GM19372 (cell line): ENCODE results near the gene MYLK3.

Experiments
- ATAC-seq: cut with Tn5 transposase; IDR thresholded peaks from one replicate; pipeline ENCODE4 v1.9.1; 2021; ENCODE audit warnings: mild to moderate bottlenecking, low read depth, moderate library complexity; ENCODE audit not compliant: unreplicated experiment

The MYLK3 gene

DNA sequence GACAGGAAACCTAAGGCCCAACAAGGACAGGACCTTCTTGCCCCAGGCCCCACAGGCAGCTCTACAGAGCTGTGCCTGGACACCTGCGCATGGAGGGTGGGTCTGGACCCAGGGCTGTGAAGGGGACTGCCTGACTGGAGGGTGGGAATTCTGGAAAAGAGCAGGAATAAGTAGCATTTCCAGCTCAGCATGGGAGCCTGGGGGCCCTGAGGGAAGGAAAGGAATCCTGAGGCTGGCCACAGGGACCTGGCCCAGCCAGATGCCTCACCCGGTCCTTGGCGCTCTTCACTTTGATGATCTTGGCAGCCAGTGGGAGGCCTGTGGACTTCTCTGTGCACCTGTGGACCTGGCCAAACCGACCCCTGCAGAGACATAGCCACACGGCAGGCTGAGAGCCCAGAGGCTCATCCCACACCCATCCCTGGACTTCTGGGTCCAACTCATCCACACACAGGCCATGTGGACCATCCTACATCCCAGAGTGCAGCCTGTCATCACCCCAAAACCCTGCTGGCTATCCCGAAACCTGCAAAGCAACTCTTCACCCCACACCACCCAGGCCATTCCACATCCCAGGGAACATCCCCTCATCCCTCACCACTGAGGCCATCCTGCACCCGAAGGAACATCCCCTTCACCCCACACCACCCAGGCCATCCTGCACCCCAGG, 18.7 kb downstream of the MYLK3 start:
- no peak for ATAC-seq

DNA sequence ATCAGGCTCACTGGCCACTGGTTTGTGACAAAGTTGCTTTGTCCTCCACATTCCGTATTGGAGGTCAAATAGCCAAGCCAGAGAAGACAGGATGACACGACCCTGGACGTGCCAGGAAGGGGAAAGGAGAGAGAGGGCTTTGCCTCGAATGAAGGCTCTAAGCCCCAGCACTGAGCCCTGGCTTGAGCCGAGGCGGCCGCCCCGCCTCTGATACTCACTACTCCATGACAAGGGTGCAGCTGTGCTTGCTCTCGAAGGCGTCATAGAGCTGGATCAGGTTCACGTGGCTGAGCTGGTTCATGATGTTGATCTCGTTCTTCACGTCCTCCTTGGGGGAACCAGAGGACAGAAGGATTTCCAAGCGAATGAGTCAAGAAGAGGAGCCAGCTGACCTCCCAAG, 19.3 kb downstream of the MYLK3 start:
- ATAC-seq, result no peak

DNA sequence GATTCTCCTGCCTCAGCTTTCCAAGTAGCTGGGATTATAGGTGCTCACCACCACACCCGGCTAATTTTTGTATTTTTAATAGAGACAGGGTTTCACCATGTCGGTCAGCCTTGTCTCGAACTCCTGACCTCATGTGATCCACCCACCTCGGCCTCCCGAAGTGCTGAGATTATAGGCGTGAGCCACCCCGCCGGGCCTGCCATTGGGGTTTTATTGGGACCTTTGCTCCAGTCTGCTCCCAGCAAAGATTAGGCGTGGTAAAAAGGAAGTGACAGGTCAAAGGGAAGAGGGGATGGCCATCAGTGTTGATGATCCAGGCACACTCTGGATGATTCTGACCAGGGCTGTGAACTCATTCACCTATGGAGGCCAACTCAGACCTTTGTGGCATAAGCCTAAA, 20.5 kb downstream of the MYLK3 start:
- no peak for ATAC-seq

DNA sequence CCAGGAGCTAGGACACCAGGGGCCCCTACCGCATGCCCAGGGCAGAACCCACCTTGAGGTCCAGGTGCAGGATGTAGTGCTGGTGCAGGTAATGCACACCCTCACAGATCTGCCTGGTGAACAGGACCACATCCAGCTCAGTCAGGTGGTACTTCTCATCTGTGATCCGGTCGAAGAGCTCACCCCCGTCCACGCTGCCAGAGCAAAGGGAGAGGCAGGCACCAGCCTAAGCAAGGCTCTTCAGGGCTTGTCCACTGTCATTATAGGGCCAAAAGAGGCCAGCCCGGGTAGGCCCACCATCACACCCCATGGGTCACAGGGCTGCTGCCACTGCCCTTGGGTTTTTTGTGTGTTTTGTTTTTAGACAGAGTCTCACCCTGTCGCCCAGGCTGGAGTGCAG, 21.0 kb downstream of the MYLK3 start:
- no peak for ATAC-seq

DNA sequence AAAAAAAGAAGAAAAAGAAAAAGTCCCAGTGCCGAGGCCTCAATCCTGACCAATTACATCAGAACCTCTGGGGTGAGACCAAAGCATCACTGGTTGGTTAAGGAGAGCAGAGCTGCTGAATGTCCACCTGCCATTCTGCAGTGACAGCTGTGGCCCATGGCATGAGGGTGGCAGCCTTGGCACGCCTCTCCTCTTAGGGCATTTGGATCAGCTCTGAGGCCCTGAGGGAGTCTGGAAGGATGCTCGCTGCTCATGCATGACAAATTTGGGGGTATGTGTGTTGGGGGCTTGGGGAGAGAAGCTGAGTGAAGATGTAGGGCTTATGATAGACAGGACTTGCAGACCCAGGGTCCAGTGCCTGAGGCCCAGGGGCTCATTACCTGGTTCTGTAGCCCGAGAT, 26.3 kb downstream of the MYLK3 start:
- ATAC-seq, result no peak

DNA sequence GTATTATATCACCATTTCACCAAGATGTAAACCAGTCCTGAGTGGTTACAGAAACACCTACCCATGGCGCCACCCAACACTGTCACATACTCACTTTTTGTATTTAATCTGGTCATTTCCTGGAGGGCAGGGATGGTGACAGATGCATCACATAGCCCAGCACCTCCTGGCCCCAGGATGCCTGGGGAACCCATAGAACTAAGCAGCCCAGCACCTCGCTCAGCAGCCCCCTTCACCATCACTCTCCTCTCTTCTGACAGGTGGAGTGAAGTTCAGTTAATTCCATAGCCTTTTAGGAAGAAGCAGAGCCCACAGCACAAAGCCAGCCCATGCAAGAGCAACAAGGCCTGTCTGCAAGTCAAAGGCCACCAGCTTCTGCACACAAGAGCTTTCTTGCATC, 27.5 kb downstream of the MYLK3 start:
- no peak for ATAC-seq

DNA sequence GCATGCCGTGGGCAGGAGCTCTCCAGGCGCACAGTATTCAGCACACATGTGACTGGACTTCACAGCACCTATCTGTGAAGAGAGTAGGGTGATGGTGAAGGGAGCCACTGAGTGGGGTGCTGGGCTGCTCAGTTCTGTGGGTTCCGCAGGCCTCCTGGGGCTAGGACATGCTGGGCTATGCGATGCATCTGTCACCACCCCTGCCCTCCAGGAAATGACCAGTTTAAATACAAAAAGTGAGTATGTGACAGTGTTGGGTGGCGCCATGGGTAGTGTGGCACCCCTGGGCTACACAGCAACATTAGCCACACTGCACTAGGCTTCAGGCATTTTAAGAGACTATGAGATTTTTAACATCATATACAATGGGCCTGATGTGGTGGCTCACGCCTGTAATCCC, 28.6 kb downstream of the MYLK3 start:
- no peak for ATAC-seq

DNA sequence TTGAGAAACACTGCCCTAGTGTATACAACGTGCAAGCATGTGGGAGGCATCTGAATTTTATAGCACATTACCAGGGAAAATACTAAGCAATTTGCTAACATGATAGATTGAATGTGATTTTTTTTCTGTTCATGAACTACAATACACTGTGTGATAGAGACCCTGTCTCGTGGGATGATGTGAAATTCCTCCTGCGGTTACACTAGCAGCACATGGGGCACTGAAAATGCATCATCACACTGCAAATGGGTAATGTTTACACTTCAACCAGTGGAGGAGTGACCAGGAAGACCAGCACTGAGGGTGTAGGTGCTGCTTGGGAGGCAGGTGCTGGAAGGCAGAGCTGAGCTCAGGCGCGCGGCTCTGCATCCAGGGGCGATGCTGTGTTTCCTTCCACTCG, 29.9 kb downstream of the MYLK3 start:
- no peak for ATAC-seq

DNA sequence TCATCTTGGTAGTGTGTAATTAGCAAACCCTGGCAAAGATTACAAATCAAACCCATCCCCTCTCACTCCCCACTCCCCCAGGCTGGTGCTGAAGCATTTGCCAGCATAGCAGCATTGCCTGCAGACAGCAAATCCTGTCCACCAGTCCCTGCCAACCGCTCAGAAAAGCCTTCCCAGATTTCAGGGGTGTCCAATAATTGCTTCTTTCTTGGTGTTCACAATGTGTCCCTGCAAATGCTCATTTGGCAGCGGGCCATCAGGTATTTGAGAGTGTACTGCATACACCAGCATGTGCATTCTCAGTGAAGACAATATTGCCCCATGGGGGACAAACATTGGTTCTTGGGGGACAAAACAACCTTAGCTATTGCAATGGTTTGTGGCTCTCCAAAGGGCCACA, 30.5 kb downstream of the MYLK3 start:
- no peak for ATAC-seq

DNA sequence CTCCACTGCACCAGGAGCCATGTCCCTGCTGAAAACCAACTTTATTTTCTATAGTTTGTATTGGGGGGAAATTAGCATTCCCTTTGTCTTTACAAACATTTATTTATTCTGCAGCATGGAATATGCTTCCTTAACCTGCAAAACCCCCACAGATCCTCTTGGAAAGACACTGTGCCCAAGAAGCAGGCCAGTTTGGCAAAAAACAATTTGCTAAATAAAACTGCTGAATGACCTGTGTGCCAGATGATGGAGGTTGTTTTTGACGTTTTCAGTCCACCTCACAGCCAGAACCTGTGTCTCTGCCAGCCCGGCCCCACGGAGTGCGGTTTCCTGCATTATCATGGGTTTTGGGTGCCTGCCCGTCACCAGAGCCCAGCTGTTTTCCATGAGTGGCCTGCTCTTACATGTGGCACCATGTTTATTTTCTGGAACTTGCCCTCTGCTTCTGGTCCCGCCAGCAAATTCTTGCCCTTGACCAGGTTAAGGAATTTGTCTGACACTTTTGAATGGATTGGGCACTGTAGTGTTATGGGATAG, 32.3 kb downstream of the MYLK3 start:
- no peak for ATAC-seq

DNA sequence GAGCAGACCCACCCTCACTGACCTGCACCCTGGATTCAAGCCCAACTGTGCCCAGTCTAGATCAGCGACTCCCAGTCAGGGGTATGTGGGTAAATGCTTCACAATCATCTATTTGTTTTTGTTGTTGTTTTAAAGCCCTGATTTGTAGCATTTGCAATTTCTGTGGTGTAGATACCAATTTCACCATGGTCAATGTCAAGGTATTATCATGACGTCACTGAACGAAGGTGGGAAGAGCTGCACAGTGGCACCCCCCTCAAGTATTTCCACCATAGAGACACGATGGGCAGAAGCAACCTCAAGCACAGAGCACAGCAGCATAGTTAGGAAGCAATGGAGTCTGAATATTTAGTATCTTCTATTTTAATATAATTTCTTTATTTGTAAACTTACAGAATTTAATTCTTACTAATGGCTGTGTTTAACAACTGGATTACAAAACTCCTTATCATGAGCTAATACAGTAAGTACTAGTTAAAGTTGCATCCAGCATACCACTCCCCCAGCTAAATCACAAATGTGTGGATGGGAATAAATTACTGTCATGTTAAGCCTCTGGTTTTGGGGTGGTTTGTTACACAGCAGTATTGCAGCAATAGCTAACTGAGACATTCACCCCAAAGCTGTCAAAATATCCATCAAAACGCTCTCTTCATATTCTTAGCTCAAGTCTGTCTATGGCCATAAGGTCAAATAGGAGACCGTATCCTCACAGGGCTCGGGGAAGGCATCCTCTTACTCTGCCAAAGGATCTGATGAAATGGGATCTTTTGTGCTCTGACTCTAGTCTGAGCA, 33.1 kb downstream of the MYLK3 start:
- no peak for ATAC-seq

GRCh38 chr16:46713634-46714033, 34.5 kb downstream of the MYLK3 start:
- ATAC-seq, result no peak

DNA sequence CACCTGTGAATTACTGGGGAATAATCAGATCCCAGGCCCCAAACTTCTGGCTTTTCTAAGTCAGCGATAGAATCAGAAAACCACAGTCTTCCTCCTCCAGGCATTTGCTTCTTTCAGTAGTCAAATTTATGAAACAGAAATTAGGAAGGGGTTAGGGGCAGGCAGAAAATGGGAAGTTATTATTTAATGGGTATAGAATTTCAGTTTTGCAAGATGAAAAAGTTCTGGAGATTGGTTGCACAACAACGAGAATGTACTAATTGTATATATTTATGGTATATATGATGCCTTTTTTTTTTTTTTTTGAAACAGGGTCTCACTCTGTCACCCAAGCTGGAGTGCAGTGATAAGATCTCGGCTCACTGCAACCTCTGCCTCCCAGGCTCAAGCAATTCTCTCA, 35.2 kb downstream of the MYLK3 start:
- ATAC-seq, result no peak

DNA sequence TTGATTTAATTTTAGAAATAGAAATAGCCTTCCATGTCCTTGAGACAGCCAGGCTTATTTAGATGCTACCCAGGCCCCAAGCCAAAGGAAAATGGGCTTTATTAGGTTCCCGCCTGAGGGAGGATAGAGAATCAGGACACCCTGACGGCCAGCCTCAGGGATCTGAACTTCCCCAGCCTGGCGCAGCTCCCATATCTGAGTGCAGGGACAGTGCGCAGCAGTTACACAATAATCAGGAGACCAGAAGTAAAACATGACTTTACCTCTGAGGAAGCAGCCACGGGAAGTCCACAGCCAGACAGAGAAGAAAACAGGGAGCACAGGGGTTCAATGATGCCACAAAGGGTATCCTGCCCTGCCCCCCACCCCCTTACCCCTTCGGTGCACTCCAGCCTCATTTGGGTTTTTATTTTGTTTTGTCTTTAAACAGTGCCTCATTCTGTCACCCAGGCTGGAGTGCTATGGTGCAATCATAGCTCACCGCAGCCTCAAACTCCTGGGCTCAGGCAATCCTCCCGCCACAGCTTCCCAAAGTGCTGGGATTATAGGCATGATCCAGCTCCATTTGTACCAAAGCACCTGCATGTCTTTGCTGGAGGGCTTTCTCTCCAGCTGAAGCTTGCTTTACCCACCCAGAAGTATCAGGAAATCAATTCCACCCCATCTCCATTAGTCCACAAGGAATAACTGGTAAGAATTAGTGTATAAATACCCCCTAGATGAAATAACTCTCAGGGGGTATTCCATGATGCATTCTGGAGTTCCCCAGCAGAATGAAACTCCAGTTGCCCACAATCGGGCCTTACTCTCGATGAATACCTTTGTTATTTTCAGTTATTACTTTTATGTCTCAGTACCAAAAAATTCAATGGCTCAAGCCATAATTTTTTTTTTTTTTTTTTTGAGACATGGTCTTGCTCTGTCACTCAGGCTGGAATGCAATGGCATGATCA, 36.8 kb downstream of the MYLK3 start:
- no peak for ATAC-seq

- no peak for ATAC-seq
Measured at GRCh38 chr16:46709469-46710005, 38.6 kb downstream of the MYLK3 start.

GRCh38 chr16:46706642-46707041, 41.5 kb downstream of the MYLK3 start:
- no peak for ATAC-seq

GRCh38 chr16:46702030-46702429, 46.1 kb downstream of the MYLK3 start:
- ATAC-seq, result no peak

DNA sequence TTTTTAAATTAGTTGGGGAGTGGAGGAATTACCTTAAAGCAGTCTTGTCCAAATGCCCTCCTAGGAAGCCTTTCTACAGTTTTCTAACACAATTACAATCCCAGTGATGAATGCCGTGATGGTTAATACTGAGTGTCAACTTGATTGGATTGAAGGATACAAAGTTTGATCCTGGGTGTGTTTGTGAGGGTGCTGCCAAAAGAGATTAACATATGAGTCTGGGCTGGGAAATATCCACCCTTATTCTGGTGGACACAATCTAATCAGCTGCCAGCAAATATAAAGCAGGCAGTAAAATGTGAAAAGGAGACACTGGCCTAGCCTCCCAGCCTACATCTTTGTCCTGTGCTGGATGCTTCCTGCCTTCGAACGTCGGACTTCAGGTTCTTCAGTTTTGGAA, 46.5 kb downstream of the MYLK3 start:
- no peak for ATAC-seq

GRCh38 chr16:46700048-46700447, 48.1 kb downstream of the MYLK3 start:
- ATAC-seq, result no peak

DNA sequence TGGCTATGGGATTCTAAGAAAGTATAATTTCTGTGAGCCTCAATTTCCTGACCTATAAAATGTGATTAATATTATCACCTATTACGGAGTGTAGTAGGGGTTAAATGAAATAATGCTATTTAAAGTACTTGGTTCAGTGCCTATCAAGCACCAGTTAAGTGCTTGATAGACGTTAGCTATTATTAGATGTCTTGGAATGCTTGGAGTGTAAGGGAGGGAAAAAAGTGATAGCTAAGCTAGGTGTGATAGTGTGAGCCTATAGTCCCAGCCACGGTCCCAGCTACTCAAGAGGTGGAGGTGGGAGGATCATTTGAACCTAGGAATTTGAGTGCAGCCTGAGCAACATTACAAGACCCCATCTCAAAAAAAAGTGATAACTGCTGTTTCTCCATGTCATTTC, 51.2 kb downstream of the MYLK3 start:
- ATAC-seq, result no peak

- no peak for ATAC-seq
Measured at GRCh38 chr16:46695937-46696336, 52.2 kb downstream of the MYLK3 start.
